ENCODE results near the gene PRR15L.
"Not testable (repeated sequence)": the region's sequence is repeated elsewhere in the genome, so short reads cannot be mapped to it uniquely, and the experiment has no call there.

Gene PRR15L

GRCh38 chr17:47935468-47935867 is 22.2 kb downstream of the PRR15L start:
- DNase-seq, result not testable (repeated sequence)

GRCh38 chr17:47934856-47935255 is 22.8 kb downstream of the PRR15L start:
- peak; percentile 18 for DNase-seq

GRCh38 chr17:47931848-47932247 is 25.8 kb downstream of the PRR15L start:
- no peak for DNase-seq

- no peak for DNase-seq
Observed at GRCh38 chr17:47929218-47930000, 28.3 kb downstream of the PRR15L start.

GRCh38 chr17:47928415-47928814 is 29.3 kb downstream of the PRR15L start:
- no peak for DNase-seq

- DNase-seq, result no peak
Observed at GRCh38 chr17:47927821-47928400, 29.8 kb downstream of the PRR15L start.

GRCh38 chr17:47925678-47925988 is 32.0 kb downstream of the PRR15L start:
- DNase-seq, result no peak

GRCh38 chr17:47924785-47925677 is 32.7 kb downstream of the PRR15L start:
- no peak for DNase-seq

- DNase-seq, result not testable (repeated sequence)
Observed at GRCh38 chr17:47919889-47920288, 37.8 kb downstream of the PRR15L start.

- no peak for DNase-seq
Observed at GRCh38 chr17:47918991-47919390, 38.7 kb downstream of the PRR15L start.

- DNase-seq, result no peak
Observed at GRCh38 chr17:47918006-47918405, 39.7 kb downstream of the PRR15L start.

- no peak for DNase-seq
Observed at GRCh38 chr17:47917581-47917980, 40.1 kb downstream of the PRR15L start.

GRCh38 chr17:47916489-47917208 is 41.0 kb downstream of the PRR15L start:
- DNase-seq, result no peak

GRCh38 chr17:47915776-47916398 is 41.8 kb downstream of the PRR15L start:
- DNase-seq, result no peak

- no peak for DNase-seq
Observed at GRCh38 chr17:47914306-47914948, 43.3 kb downstream of the PRR15L start.

GRCh38 chr17:47913050-47913449 is 44.6 kb downstream of the PRR15L start:
- DNase-seq, result no peak

- DNase-seq, result no peak
Observed at GRCh38 chr17:47907932-47908562, 49.6 kb downstream of the PRR15L start.

GRCh38 chr17:47906443-47906842 is 51.2 kb downstream of the PRR15L start:
- no peak for DNase-seq

GRCh38 chr17:47905221-47905733 is 52.4 kb downstream of the PRR15L start:
- peak; percentile 76 for DNase-seq

GRCh38 chr17:47902039-47902744 is 55.5 kb downstream of the PRR15L start:
- DNase-seq, result no peak
